Left hindlimb (tissue), 1 donor: ENCODE results near the gene SPOCD1.
"Not testable (repeated sequence)": the region's sequence is repeated elsewhere in the genome, so short reads cannot be mapped to it uniquely, and the experiment has no call there.

ENCODE experiments used
- DNase-seq: peaks from one replicate; pipeline ENCODE4 v3.0.0-alpha.2; 2018

The SPOCD1 gene

DNA sequence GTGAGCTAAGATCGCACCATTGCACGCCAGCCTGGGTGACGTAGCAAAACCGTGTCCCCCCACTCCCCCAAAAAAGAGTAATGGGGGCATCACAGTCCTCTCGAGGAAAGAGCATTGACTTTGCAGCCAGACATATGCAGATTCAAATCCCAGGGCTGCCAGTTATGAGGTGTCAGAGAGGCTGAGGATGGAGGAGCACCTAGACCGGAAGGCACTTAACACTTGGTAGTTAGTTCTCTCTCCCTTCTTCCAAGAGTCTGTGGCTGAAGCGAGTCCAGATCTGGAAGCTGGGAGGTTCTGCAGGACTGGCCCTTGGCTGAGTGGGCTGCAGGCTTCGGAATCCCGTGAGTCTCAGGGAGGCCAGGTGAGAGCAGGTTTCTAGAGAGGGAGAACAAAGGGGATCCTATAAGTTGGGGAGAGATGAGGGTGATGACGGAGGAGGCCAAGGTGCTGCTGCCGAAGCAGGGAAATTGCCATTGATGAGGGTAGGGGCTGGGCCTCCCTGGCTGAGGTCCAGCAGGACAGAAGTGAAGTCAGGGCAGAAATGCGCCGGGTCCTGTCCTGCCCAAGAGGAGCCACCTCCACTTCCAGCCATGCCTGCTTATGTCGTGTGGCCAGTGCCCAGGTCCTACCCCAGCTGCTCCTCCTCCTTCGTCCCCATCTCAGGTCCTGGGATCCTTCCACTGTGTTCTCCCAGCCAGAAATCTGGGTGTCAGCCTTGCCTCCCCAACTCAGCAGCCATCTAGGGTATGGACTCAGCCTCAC is 13.3 kb upstream of the SPOCD1 start:
- no peak for DNase-seq

- DNase-seq = no peak
These were observed 12.5 kb upstream of the SPOCD1 start for GRCh38 chr1:31828341-31828740.

DNA sequence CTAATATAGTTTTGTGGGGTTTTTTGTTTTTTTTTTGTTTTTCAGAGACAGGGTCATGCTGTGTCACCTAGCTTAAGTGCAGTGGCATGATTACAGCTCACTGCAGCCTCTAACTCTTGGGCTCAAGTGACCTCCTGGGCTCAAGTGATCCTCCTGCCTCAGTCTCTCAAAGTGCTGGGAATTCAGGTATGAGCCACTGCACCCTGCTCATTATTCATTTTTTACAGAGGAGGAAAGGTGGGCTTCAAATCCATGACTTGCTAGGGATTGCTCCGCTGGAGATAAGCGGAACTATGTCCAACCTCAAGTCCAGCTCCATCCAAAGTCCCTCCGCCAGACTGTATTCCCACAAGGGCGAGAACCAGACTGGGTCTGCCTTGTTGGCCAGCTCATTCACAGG is 8.0 kb upstream of the SPOCD1 start:
- DNase-seq = no peak

DNA sequence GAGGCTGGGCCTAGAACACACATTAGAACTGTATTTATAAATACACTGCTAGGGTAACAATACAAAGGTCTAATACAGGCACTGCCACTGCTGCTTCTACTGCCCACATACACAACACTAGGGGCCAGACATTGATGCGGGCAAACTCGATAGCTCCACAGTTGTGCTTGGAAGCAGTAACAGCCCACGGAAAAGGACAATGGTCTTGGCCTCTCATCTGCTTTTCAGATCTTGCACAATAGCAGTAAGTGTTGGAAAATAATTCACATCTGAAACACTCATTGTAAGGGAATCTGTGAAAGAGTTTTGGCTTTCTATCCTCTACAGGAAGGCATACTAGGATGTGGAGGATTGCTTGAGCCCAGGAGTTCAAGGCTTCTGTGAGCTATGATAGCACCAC is 6.9 kb upstream of the SPOCD1 start:
- DNase-seq = no peak

DNA sequence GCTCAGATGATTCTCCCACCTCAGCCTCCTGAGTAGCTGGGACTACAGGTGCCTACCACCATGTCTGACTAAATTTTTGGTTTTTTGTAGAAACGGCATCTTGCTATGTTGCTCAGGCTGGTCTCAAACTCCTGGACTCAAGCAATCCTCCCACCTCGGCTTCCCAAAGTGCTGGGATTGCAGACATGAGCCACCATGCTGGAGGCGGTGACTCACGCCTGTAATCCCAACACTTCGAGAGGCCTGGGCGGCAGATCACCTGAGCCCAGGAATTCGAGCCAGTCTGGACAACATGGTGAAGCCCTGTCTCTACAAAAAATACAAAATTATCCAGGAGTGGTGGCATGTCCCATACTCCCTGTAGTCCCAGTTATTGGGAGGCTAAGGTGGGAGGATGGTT is 4.4 kb upstream of the SPOCD1 start:
- DNase-seq = not testable (repeated sequence)

- no peak for DNase-seq
These were observed 2.4 kb upstream of the SPOCD1 start for GRCh38 chr1:31818206-31818605.

DNA sequence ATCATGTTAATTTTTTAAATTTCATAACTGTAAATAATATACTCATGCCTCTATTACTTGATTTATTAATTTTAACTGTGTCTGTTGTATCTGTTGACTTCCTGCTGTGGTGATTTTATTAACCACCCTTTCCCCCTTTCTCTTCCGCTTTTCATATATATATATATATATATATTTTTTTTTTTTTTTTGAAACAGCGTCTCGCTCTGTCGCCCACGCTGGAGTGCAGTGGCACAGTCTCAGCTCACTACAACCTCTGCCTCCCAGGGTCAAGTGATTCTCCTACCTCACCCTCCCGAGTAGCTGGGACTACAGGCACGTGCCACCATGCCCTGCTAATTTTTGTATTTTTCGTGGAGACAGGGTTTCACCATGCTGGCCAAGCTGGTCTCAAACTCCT is 1.1 kb upstream of the SPOCD1 start:
- DNase-seq = not testable (repeated sequence)

- not testable (repeated sequence) for DNase-seq
These were observed 679 bp upstream of the SPOCD1 start for GRCh38 chr1:31816501-31816900.

GRCh38 chr1:31815307-31815645 is 546 bp downstream of the SPOCD1 start:
- no peak for DNase-seq

- DNase-seq = no peak
These were observed 1.1 kb downstream of the SPOCD1 start for GRCh38 chr1:31814631-31815306.

DNA sequence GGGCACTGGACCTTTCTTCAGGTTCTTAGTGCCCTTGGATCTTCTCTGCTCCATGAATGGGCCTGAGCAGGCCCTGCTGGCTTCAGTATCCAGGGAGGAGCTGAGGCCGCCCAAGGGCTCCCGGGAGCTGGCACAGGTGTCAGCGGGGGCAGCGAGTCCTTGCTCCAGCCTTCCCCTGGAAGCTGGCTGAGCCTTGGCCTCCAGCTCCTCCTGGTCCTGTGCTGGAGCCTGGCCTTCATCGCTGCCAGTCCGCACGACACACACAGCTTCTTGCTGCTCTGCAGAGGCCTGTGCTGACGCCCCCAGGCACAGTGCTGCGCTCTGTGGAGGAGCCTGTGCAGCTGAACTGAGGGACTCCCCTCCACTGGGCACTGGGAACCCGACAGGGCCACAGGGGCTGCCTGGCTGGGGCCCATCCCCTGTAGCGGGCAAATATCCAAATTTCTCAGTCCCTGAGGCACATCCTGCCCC is 1.7 kb downstream of the SPOCD1 start:
- DNase-seq = no peak

DNA sequence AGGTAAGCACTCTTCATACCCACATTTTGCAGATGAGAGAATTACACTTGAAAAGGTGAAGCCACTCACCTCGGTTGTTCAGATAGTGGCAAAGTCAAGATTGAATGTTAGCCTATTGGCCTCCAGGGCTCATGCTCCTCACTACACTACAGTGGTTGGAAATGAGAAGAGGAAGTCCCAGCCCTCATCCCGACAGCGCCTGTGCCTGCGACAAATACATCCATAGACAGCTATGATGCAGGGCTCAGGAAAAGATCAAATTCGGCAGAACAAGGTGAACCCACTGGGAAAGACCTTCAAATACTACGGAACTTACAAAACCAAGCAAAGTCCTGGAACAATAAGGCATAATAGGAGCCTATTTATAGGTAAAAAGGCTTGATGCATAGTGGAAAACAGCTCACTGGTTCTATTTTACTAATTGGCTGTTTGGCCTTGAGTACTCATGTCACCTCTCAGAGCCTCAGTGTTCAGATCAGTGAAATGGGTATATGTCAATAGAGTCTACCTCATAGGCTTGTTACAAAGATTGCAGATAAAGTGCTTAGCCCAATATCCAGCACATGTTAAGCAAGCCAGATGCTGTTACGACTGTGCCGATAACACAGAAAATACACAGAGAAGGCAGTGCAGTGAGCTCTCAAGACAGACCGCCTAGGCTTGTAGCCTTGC is 3.5 kb downstream of the SPOCD1 start:
- DNase-seq = no peak

- peak; percentile 65 for DNase-seq
These were observed 4.2 kb downstream of the SPOCD1 start for GRCh38 chr1:31811605-31812004.

- DNase-seq = no peak
These were observed 6.1 kb downstream of the SPOCD1 start for GRCh38 chr1:31809698-31810097.

DNA sequence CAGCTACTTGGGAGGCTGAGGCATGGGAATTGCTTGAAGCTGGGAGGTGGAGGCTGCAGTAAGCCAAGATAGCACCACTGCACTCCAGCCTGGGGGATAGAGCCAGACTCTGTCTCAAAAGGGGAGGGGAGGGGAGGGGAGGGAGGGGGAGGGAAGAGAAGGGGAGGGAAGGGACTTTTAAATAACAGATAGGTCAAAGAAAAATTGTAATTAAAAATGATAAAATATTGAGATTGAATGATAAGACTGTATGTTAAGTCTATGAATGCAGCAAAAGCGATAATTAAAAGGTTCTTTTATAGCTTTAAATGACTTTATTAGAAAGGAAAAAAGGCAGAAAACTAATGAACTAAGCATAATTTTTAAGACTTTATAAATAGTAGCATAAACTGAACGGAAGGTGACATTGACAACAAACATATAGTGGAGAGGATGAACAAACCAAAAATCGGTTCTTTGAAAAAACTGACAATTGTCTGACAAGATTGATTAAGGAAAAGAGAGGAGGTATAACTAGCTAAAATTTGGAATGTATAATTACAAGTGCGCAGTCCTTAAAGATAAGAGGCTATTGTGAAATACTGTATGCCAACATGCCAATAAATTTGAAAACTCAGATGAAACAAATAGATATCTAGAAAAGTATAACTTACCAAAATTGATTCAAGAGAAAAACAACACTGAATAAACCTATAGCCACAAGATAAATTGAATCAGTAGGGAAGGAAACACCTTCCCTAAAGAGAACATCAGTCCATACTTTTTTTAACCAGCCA is 8.4 kb downstream of the SPOCD1 start:
- no peak for DNase-seq

DNA sequence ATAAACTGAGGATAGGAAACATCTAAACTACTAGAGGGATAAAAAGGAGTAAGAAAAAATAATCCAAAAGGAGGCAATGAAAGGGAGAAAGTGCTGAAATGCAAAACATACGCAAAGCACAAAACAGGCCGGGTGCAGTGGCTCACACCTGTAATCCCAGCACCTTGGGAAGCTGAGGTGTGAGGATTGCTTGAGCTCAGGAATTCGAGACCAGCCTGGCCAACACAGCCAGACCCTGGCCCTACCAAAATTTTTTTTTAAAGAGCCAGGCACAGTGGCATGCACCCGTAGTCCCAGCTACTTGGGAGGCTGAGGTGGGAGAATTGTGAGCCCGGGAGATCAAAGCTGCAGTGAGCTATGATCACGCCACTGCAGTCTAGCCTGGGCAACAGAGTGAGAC is 10.5 kb downstream of the SPOCD1 start:
- no peak for DNase-seq

DNA sequence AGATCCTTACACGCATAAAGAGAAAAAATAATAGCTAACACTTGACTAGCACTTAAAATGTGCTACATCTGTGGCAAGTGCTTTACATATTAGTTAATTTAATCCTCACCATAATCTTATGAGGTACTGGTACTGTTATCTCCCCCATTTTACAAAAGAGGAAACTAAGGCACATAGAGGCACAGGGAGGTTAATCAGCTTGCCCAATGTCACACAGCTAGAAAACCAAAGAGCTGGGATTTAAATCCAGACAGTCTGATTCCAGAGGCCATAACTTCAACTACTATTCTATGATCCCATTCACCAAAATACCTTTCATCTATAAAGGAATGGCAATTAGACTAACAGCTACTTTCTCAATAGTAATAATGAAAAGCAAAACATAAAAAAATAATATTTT is 11.7 kb downstream of the SPOCD1 start:
- no peak for DNase-seq

GRCh38 chr1:31803610-31804009 is 12.2 kb downstream of the SPOCD1 start:
- DNase-seq = no peak

- no peak for DNase-seq
These were observed 13.4 kb downstream of the SPOCD1 start for GRCh38 chr1:31802190-31803150.

DNA sequence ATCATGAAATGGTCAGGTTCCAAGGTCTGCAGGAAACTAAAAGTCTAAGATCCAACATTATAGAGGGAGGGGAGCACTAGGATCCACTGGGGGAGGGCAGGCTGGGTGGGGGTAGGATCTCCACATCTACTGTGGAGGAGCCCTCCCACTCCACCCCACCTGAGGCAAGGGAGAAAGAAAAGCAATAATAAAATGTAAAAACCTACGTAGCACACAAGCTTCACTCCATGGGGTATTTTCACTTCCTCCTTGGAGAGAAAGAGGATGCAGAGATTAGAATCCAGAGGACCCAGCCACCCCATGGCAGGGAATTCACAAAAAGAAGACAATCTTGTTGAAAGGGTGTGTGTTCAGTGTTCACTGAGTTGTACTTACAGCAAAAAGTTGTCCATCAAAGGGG is 14.4 kb downstream of the SPOCD1 start:
- DNase-seq = no peak

- DNase-seq = no peak
These were observed 15.2 kb downstream of the SPOCD1 start for GRCh38 chr1:31800674-31800967.
